Left ventricle myocardium inferior (tissue), 1 donor: ENCODE measurements around the gene ROCK2. TPM values are rescaled to one million over a fixed set of nuclear protein-coding genes. Genes with fewer than 3 reads are reported as not detected.
"Not testable (repeated sequence)": the region's sequence is repeated elsewhere in the genome, so short reads cannot be mapped to it uniquely, and the experiment has no call there.

Experiments
- DNase-seq: peaks from one replicate; pipeline ENCODE4 v3.0.0-alpha.2; 2020
- H3K27ac ChIP-seq: fragments of 200-600 bp; replicated peaks from 2 replicates; pipeline ENCODE4 v1.8.0; 2021
- H3K27me3 ChIP-seq: fragments of 200-600 bp; 2 replicates; pipeline ENCODE4 v1.8.0; 2021; ENCODE audit warnings: low read depth
- H3K36me3 ChIP-seq: fragments of 200-600 bp; 2 replicates; pipeline ENCODE4 v1.8.0; 2021
- H3K4me1 ChIP-seq: fragments of 200-600 bp; 2 replicates; pipeline ENCODE4 v1.8.0; 2021
- H3K4me3 ChIP-seq: fragments of 200-600 bp; 2 replicates; pipeline ENCODE4 v1.8.0; 2021; ENCODE audit warnings: mild to moderate bottlenecking, moderate library complexity
- H3K9me3 ChIP-seq: fragments of 200-600 bp; replicated peaks from 2 replicates; pipeline ENCODE4 v1.8.0; 2021
- intact Hi-C: fragments of 100-400 bp; cut with micrococcal nuclease; formaldehyde crosslinking; loops from one replicate; pipeline ENCODE4 v1.11.0; 2022
- total RNA-seq: library from RNA; stranded (reverse); fragmentation: NEBNext Ultra II Directional; extraction: Animal tissue kit (Norgen Biotek cat#: 25700); gene quantifications from one replicate; pipeline ENCODE4 v1.2.1, GENCODE V29; 2021
- TF ChIP-seq, protein P1 (sequence below): fragments of 200-600 bp; IDR thresholded peaks from 2 replicates; pipeline ENCODE4 v1.8.0; 2021; ENCODE audit warnings: antibody characterized with exemption, mild to moderate bottlenecking, borderline replicate concordance
- donor health status: DM: no; HTN: yes; CAD: no; lungs with severe emphysema.

ROCK2 gene
- total RNA-seq, 1 donor from 2014 or later, result 30.2 TPM

DNA sequence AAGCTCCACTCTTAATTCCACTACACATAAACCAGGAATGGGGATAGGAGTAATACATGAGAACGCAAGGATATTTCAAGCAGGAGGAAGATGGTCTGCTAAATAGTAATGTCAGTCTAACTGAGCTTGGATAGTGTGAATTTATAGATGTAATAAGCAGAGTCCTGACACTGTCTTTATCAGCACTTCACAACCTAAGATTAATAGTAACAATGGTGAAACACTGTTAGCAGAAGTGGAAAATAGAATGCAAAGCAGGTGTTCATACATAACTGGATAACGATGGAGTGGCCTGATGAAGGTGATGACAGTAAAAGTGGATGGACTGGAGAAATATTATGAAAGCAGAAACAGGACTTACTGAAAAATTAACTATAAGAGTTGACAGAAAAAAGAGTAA is 80.4 kb downstream of the ROCK2 start:
- no peaks in the 10 kb centered on the region for H3K36me3 ChIP-seq
- intact Hi-C loops, result no loop called here

DNA sequence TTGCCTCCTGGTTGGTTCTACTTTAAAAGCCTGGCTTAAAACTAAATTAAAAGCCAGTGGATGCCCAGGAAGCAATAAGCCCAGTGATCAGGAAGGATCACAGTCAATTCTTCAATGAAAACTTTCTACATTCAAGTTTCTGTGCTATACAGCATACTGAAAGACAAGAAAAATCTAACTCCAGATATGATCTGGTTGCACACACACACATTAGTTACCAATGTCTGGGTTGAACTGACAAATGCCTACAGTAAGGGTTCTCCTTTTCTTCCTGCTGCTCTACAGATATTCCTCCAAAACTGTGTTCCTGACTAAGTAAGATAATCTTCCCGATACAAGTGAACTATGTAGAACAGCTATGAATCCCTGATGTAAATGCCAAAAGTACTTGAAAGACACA is 81.3 kb downstream of the ROCK2 start:
- no peaks in the 10 kb centered on the region for H3K27me3 ChIP-seq
- TF ChIP-seq, protein P1, sequence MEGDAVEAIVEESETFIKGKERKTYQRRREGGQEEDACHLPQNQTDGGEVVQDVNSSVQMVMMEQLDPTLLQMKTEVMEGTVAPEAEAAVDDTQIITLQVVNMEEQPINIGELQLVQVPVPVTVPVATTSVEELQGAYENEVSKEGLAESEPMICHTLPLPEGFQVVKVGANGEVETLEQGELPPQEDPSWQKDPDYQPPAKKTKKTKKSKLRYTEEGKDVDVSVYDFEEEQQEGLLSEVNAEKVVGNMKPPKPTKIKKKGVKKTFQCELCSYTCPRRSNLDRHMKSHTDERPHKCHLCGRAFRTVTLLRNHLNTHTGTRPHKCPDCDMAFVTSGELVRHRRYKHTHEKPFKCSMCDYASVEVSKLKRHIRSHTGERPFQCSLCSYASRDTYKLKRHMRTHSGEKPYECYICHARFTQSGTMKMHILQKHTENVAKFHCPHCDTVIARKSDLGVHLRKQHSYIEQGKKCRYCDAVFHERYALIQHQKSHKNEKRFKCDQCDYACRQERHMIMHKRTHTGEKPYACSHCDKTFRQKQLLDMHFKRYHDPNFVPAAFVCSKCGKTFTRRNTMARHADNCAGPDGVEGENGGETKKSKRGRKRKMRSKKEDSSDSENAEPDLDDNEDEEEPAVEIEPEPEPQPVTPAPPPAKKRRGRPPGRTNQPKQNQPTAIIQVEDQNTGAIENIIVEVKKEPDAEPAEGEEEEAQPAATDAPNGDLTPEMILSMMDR, result no peak
- H3K9me3 ChIP-seq, result no peaks in the 10 kb centered on the region
- DNase-seq, result no peak
- no peak overlapping the region for H3K4me3 ChIP-seq
- no peaks in the 10 kb centered on the region for H3K36me3 ChIP-seq
- no peak overlapping the region for H3K27ac ChIP-seq
- intact Hi-C loops, result no loop called here
- peaks cover 31% of the 10 kb centered on the region for H3K4me1 ChIP-seq

More for the DNA sequence above, 80.4 kb downstream of the ROCK2 start:
- H3K4me1 ChIP-seq, result peaks cover 23% of the 10 kb centered on the region
- H3K27ac ChIP-seq, result no peak overlapping the region
- H3K4me3 ChIP-seq, result no peak overlapping the region
- H3K27me3 ChIP-seq, result no peaks in the 10 kb centered on the region
- no peak for DNase-seq
- H3K9me3 ChIP-seq, result no peaks in the 10 kb centered on the region
- TF ChIP-seq, protein P1, result no peak

- peaks cover 36% of the 10 kb centered on the region for H3K4me1 ChIP-seq
- H3K36me3 ChIP-seq, H3K4me3 ChIP-seq, H3K9me3 ChIP-seq, H3K27me3 ChIP-seq, intact Hi-C loops, H3K27ac ChIP-seq, DNase-seq: not testable (repeated sequence)
Observed at GRCh38 chr2:11262438-11262837, 82.0 kb downstream of the ROCK2 start.

DNA sequence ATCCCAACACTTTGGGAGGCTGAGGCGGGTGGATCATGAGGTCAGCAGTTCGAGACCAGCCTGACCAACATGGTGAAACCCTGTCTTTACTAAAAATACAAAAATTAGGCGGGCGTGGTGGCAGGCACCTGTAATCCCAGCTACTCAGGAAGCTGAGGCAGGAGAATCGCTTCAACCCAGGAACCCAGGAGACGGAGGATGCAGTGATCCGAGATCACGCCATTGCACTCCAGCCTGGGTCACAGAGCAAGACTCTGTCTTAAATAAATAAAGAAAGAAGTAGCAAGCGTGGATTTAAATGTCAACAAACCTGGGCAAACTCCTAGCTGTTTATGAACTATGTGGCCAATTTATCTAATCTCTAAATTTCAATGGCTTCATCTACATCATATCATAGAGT is 82.9 kb downstream of the ROCK2 start:
- DNase-seq, H3K27ac ChIP-seq, H3K4me3 ChIP-seq, H3K27me3 ChIP-seq, H3K36me3 ChIP-seq, H3K9me3 ChIP-seq, intact Hi-C loops: not testable (repeated sequence)
- peaks cover 36% of the 10 kb centered on the region for H3K4me1 ChIP-seq

GRCh38 chr2:11260979-11261378 is 83.5 kb downstream of the ROCK2 start:
- Histone ChIP-seq H3K36me3 (peaks cover 9% of the 10 kb centered on the region), H3K9me3 (no peaks in the 10 kb centered on the region), H3K27me3 (no peaks in the 10 kb centered on the region), H3K4me3 (no peak overlapping the region), H3K4me1 (peaks cover 36% of the 10 kb centered on the region), H3K27ac (no peak overlapping the region)
- TF ChIP-seq, protein P1, result no peak
- DNase-seq, result no peak
- intact Hi-C loops, result no loop called here

- no peak overlapping the region for H3K4me3 ChIP-seq
- no peak for DNase-seq
Observed at GRCh38 chr2:11257964-11258363, 86.5 kb downstream of the ROCK2 start.

More at GRCh38 chr2:11257964-11258363, 86.5 kb downstream of the ROCK2 start:
- peaks cover 9% of the 10 kb centered on the region for H3K36me3 ChIP-seq
- H3K9me3 ChIP-seq, result no peaks in the 10 kb centered on the region
- no peaks in the 10 kb centered on the region for H3K27me3 ChIP-seq
- H3K27ac ChIP-seq, result no peak overlapping the region
- TF ChIP-seq, protein P1, result no peak
- peaks cover 35% of the 10 kb centered on the region for H3K4me1 ChIP-seq
- intact Hi-C loops, result no loop called here
